Neural progenitor cell (in vitro differentiated cells): Measurements from ENCODE around the gene CFAP43. TPM values are rescaled to one million over a fixed set of nuclear protein-coding genes. Genes with fewer than 3 reads are reported as not detected.

Experiments
- DNase-seq: peaks from one replicate; pipeline ENCODE4 v3.0.0-alpha.2; 2016; ENCODE audit warnings: low spot score
- H2AFZ ChIP-seq: fragments of 200-600 bp; sonication (generic); replicated peaks from 2 replicates; pipeline ENCODE4 v1.6.1; 2016; ENCODE audit warnings: antibody characterized with exemption
- H3F3A ChIP-seq: fragments of 200-600 bp; sonication (generic); 2 replicates; pipeline ENCODE4 v1.6.1; 2016; ENCODE audit warnings: antibody characterized with exemption, low read depth
- H3K27ac ChIP-seq: fragments of 200-600 bp; sonication (generic); 2 replicates; pipeline ENCODE4 v1.5.1; 2016; ENCODE audit warnings: mild to moderate bottlenecking
- H3K27me3 ChIP-seq: fragments of 200-600 bp; sonication (generic); 2 replicates; pipeline ENCODE4 v1.6.1; 2016; ENCODE audit warnings: mild to moderate bottlenecking, moderate library complexity
- H3K36me3 ChIP-seq: fragments of 200-600 bp; sonication (generic); 2 replicates; pipeline ENCODE4 v1.5.1; 2016
- H3K4me1 ChIP-seq: fragments of 200-600 bp; sonication (generic); 2 replicates; pipeline ENCODE4 v1.6.1; 2016; ENCODE audit warnings: mixed run types
- H3K4me2 ChIP-seq: fragments of 200-600 bp; sonication (generic); 2 replicates; pipeline ENCODE4 v1.6.1; 2016
- H3K4me3 ChIP-seq: fragments of 200-600 bp; sonication (generic); 2 replicates; pipeline ENCODE4 v1.5.1; 2016
- H3K79me2 ChIP-seq: fragments of 200-600 bp; sonication (generic); 2 replicates; pipeline ENCODE4 v1.6.1; 2016; ENCODE audit warnings: low read depth
- H3K9ac ChIP-seq: fragments of 200-600 bp; sonication (generic); 2 replicates; pipeline ENCODE4 v1.6.1; 2016
- H3K9me3 ChIP-seq: fragments of 200-600 bp; sonication (generic); 2 replicates; pipeline ENCODE4 v1.5.1; 2016; ENCODE audit warnings: low read depth
- H4K20me1 ChIP-seq: fragments of 200-600 bp; sonication (generic); 2 replicates; pipeline ENCODE4 v1.6.1; 2016; ENCODE audit warnings: low read depth
- H3K27ac Mint-ChIP-seq: 3 replicates; pipeline ENCODE4 v1.8.0; 2021; ENCODE audit warnings: mixed read lengths
- H3K27me3 Mint-ChIP-seq: 2 replicates; pipeline ENCODE4 v1.8.0; 2022; ENCODE audit warnings: low read depth, mild to moderate bottlenecking, inconsistent platforms, moderate library complexity, mixed read lengths; ENCODE audit not compliant: insufficient read depth
- H3K36me3 Mint-ChIP-seq: 3 replicates; pipeline ENCODE4 v1.8.0; 2021; ENCODE audit warnings: mixed read lengths
- H3K4me1 Mint-ChIP-seq: 3 replicates; pipeline ENCODE4 v1.8.0; 2021; ENCODE audit warnings: mixed read lengths
- H3K4me3 Mint-ChIP-seq: 3 replicates; pipeline ENCODE4 v1.8.0; 2021; ENCODE audit warnings: mild to moderate bottlenecking, moderate library complexity, mixed read lengths
- H3K9me3 Mint-ChIP-seq: 3 replicates; pipeline ENCODE4 v1.8.0; 2020; ENCODE audit warnings: mixed read lengths
- CTCF ChIP-seq: fragments of 200-600 bp; sonication (generic); IDR thresholded peaks from 2 replicates; pipeline ENCODE4 v1.5.1; 2017; ENCODE audit warnings: antibody characterized with exemption, mild to moderate bottlenecking
- EZH2 ChIP-seq: fragments of 200-600 bp; sonication (generic); IDR thresholded peaks from 2 replicates; pipeline ENCODE4 v1.6.1; 2017; ENCODE audit warnings: antibody characterized with exemption, mild to moderate bottlenecking, moderate library complexity
- EZH2phosphoT487 ChIP-seq: fragments of 200-600 bp; sonication (generic); IDR thresholded peaks from 2 replicates; pipeline ENCODE4 v1.6.1; 2017; ENCODE audit warnings: antibody characterized with exemption
- total RNA-seq: library from RNA; depleted of rRNA; stranded (reverse); fragments of >200 nt; gene quantifications from 2 replicates; pipeline ENCODE4 v1.2.3, GENCODE V29; 2015; ENCODE audit warnings: low replicate concordance

The CFAP43 gene
- total RNA-seq, 1 donor from 2014 or later, result 2.7 TPM

DNA sequence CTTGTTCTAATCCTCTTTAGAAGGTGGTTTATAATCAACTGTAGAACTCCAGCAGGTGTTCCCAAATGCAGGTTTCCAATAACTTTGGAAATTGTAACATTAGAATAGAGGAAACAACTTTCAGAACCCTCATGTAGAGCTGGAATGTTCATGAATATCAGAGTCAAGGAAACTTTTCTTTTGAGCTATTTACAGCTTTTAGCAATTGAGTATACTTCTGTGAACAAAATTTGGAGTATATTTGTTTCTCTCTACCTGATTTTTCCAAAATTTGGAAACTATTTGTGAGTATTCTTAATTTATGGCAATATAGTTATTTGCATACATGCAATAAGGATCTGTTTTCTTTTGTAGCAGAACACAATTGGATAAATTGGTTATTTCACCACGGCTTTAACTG is 2.8 kb upstream of the CFAP43 start:
- Histone ChIP-seq H3K27me3 (peaks cover 4% of the 10 kb centered on the region), H3K4me2 (no peak overlapping the region), H3K9me3 (peaks cover 8% of the 10 kb centered on the region), H3K9ac (no peak overlapping the region), H3K79me2 (no peaks in the 10 kb centered on the region), H2AFZ (no peak overlapping the region), H4K20me1 (no peaks in the 10 kb centered on the region), H3K27ac (no peak overlapping the region), H3F3A (no peaks in the 10 kb centered on the region), H3K4me1 (peaks cover 5% of the 10 kb centered on the region), H3K36me3 (no peaks in the 10 kb centered on the region), H3K4me3 (no peak overlapping the region)
- peaks cover 4% of the 10 kb centered on the region for H3K27me3 Mint-ChIP-seq
- H3K9me3 Mint-ChIP-seq, result peaks cover 10% of the 10 kb centered on the region
- no peaks in the 10 kb centered on the region for H3K36me3 Mint-ChIP-seq
- H3K4me1 Mint-ChIP-seq, result peaks cover 9% of the 10 kb centered on the region
- TF ChIP-seq EZH2, result no peak
- no peak for TF ChIP-seq EZH2phosphoT487
- TF ChIP-seq CTCF, result no peak
- no peak overlapping the region for H3K27ac Mint-ChIP-seq
- DNase-seq, result no peak
- no peak overlapping the region for H3K4me3 Mint-ChIP-seq

GRCh38 chr10:104233817-104234216 is 1.7 kb upstream of the CFAP43 start:
- peaks cover 4% of the 10 kb centered on the region for H3K27me3 ChIP-seq
- no peak overlapping the region for H2AFZ ChIP-seq
- H3K27me3 Mint-ChIP-seq, result peaks cover 4% of the 10 kb centered on the region
- DNase-seq, result no peak
- H3K27ac Mint-ChIP-seq, result no peak overlapping the region
- peaks cover 10% of the 10 kb centered on the region for H3K9me3 Mint-ChIP-seq
- H3K4me2 ChIP-seq, result no peak overlapping the region
- H3F3A ChIP-seq, result no peaks in the 10 kb centered on the region
- H3K27ac ChIP-seq, result no peak overlapping the region
- H3K36me3 Mint-ChIP-seq, result no peaks in the 10 kb centered on the region
- peaks cover 5% of the 10 kb centered on the region for H3K4me1 ChIP-seq
- TF ChIP-seq EZH2phosphoT487 (no peak), EZH2 (no peak), CTCF (no peak)
- no peaks in the 10 kb centered on the region for H3K36me3 ChIP-seq
- no peak overlapping the region for H3K9ac ChIP-seq
- peaks cover 9% of the 10 kb centered on the region for H3K4me1 Mint-ChIP-seq
- peaks cover 8% of the 10 kb centered on the region for H3K9me3 ChIP-seq
- H3K4me3 ChIP-seq, result no peak overlapping the region
- H4K20me1 ChIP-seq, result no peaks in the 10 kb centered on the region
- peak overlapping the region; percentile 57 for H3K4me3 Mint-ChIP-seq
- no peaks in the 10 kb centered on the region for H3K79me2 ChIP-seq

DNA sequence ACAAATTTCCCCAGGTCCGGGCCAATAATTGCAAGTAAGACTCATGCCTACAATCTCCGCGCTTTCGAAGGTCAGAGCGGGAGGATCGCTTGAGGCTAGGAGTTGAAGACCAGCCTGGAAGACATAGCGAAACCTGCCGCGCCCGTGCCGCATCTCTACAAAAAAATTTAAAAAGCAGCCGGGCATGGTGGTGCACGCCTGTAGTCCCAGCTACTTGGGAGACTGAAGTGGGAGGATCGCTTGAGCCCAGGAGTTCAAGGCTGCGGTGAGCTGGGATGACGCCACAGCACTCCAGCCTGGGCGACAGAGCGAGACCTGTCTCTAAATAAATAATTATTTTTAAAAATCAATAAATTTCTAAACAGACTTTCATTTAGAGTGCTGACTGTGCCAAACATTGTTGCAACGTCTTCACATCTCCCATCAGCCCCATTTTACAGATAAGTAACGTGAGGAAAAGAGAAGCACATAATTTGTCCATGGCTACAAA is 494 bp upstream of the CFAP43 start:
- Histone ChIP-seq H3K27ac (no peak overlapping the region), H3K4me1 (peaks cover 5% of the 10 kb centered on the region), H3K4me3 (peak overlapping the region; percentile 77), H3K9ac (no peak overlapping the region), H3K9me3 (peaks cover 8% of the 10 kb centered on the region), H3K27me3 (peaks cover 4% of the 10 kb centered on the region), H4K20me1 (no peaks in the 10 kb centered on the region), H3K36me3 (no peaks in the 10 kb centered on the region), H3F3A (no peaks in the 10 kb centered on the region), H2AFZ (peak overlapping the region; percentile 99), H3K79me2 (no peaks in the 10 kb centered on the region), H3K4me2 (peak overlapping the region; percentile 97)
- H3K4me3 Mint-ChIP-seq, result peak overlapping the region; percentile 93
- peaks cover 4% of the 10 kb centered on the region for H3K27me3 Mint-ChIP-seq
- no peaks in the 10 kb centered on the region for H3K36me3 Mint-ChIP-seq
- H3K9me3 Mint-ChIP-seq, result peaks cover 10% of the 10 kb centered on the region
- no peak overlapping the region for H3K27ac Mint-ChIP-seq
- H3K4me1 Mint-ChIP-seq, result peaks cover 9% of the 10 kb centered on the region
- TF ChIP-seq EZH2phosphoT487 (no peak), EZH2 (no peak), CTCF (no peak)
- DNase-seq, result no peak
